Thoracic aorta (tissue), 2 donors: ENCODE data around the gene FCER1G. TPM values are rescaled to one million over a fixed set of nuclear protein-coding genes. Genes with fewer than 3 reads are reported as not detected.

Experiments
- ATAC-seq: fragments of 150-250 bp; one replicate; pipeline ENCODE4 v1.8.0; 2017; ENCODE audit warnings: low read depth; ENCODE audit not compliant: insufficient number of reproducible peaks, low FRiP score
- DNase-seq: peaks from one replicate; pipeline ENCODE4 v3.0.0-alpha.2; 2020; ENCODE audit warnings: low spot score
- H3K27ac ChIP-seq, 2 donors: fragments of 200-600 bp; sonication (generic); 1 replicate in 1 of 2; 2 replicates in 1 of 2; pipeline ENCODE4 v1.5.1; 2016; ENCODE audit warnings: mild to moderate bottlenecking in 2 of 2, moderate library complexity in 2 of 2
- H3K27me3 ChIP-seq: fragments of 200-600 bp; sonication (generic); replicated peaks from 2 replicates; pipeline ENCODE4 v1.6.0; 2016; ENCODE audit warnings: mild to moderate bottlenecking; ENCODE audit not compliant: insufficient read depth
- H3K36me3 ChIP-seq: fragments of 200-600 bp; sonication (generic); one replicate; pipeline ENCODE4 v1.5.1; 2016
- H3K4me1 ChIP-seq, 2 donors: fragments of 200-600 bp; sonication (generic); 1 replicate in 1 of 2; 2 replicates in 1 of 2; pipeline versions ENCODE4 v1.5.1 to v1.6.0; 2016; ENCODE audit warnings: low read depth in 2 of 2, mild to moderate bottlenecking in 1 of 2; ENCODE audit not compliant: control insufficient read depth in 1 of 2
- H3K4me3 ChIP-seq: fragments of 200-600 bp; sonication (generic); 2 replicates; pipeline ENCODE4 v1.5.1; 2016; ENCODE audit warnings: mild to moderate bottlenecking
- H3K9me3 ChIP-seq: fragments of 200-600 bp; sonication (generic); 2 replicates; pipeline ENCODE4 v1.5.1; 2016
- total RNA-seq, 2 donors: library from RNA; depleted of rRNA; stranded (reverse); fragments of >200 nt; gene quantifications; one replicate each; pipeline versions ENCODE4 v1.1.0 to v1.2.3, GENCODE V29; 2016
- TF ChIP-seq, protein P1 (sequence below): fragments of 200-600 bp; sonication (generic); IDR thresholded peaks from one replicate; pipeline ENCODE4 v1.5.1; 2019; ENCODE audit warnings: antibody characterized with exemption

Gene FCER1G
- total RNA-seq, 2 donors from 2014 or later: 82.9 to 101 TPM

GRCh38 chr1:161171191-161171590, 43.9 kb upstream of the FCER1G start:
- Histone ChIP-seq H3K27ac (no peak overlapping the region), H3K4me1 (peaks cover 11 to 35% of the 10 kb centered on the region in 2 donors), H3K36me3 (peaks cover 34% of the 10 kb centered on the region), H3K4me3 (no peak overlapping the region), H3K27me3 (no peaks in the 10 kb centered on the region), H3K9me3 (no peaks in the 10 kb centered on the region)
- DNase-seq (no peak), ATAC-seq (no peak)
- TF ChIP-seq, protein P1, sequence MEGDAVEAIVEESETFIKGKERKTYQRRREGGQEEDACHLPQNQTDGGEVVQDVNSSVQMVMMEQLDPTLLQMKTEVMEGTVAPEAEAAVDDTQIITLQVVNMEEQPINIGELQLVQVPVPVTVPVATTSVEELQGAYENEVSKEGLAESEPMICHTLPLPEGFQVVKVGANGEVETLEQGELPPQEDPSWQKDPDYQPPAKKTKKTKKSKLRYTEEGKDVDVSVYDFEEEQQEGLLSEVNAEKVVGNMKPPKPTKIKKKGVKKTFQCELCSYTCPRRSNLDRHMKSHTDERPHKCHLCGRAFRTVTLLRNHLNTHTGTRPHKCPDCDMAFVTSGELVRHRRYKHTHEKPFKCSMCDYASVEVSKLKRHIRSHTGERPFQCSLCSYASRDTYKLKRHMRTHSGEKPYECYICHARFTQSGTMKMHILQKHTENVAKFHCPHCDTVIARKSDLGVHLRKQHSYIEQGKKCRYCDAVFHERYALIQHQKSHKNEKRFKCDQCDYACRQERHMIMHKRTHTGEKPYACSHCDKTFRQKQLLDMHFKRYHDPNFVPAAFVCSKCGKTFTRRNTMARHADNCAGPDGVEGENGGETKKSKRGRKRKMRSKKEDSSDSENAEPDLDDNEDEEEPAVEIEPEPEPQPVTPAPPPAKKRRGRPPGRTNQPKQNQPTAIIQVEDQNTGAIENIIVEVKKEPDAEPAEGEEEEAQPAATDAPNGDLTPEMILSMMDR: no peak

DNA sequence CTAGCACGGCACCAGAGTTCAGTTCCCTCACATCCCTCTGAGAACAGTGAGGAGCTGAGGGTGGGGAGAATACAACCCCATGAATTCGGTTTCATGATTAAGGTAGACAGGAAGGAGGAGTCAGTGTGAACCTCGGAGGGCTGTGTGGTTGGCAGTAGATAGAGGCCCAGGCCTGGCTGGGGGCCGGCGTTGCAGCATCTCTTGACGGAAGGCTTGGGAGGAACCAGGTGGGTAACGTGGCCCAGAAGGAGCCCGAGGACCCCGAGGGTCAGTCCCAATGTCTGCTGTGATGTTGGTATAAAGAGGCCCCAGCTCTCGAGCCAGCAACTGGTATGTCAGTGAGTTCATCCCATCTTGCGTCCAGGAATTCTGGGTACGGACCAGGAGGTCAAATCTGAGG, 43.4 kb upstream of the FCER1G start:
- TF ChIP-seq, protein P1: no peak
- ATAC-seq (no peak), DNase-seq (no peak)
- Histone ChIP-seq H3K36me3 (peaks cover 34% of the 10 kb centered on the region), H3K27ac (no peak overlapping the region), H3K27me3 (no peaks in the 10 kb centered on the region), H3K9me3 (no peaks in the 10 kb centered on the region), H3K4me3 (no peak overlapping the region), H3K4me1 (peaks cover 14 to 39% of the 10 kb centered on the region in 2 donors)

DNA sequence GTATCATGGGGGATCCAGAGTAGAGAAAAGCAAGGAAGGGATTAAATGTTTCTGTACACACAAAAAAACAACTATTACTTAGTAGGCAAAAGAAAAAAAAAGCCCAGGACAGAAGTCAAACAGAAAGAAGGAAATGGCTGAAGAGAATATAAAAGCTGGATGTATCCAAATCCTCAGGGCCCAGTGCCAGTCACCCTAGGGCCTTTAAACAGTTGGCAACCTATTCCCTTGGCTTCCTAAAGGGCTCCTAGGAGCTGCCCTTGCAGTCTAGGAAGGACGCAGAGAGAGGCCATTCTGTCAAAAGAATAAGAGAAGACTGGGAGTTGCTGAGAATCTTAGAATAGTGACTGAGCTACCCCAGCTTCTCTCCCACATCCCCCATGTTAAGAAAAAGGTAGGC, 42.7 kb upstream of the FCER1G start:
- H3K4me1 ChIP-seq: peaks cover 8 to 33% of the 10 kb centered on the region in 2 donors
- ATAC-seq (no peak), DNase-seq (no peak)
- H3K9me3 ChIP-seq: no peaks in the 10 kb centered on the region
- H3K4me3 ChIP-seq: no peak overlapping the region
- H3K36me3 ChIP-seq: peaks cover 34% of the 10 kb centered on the region
- H3K27ac ChIP-seq: peak overlapping the region in 1 of 2 donors; percentile 6
- TF ChIP-seq, protein P1: no peak
- H3K27me3 ChIP-seq: no peaks in the 10 kb centered on the region

DNA sequence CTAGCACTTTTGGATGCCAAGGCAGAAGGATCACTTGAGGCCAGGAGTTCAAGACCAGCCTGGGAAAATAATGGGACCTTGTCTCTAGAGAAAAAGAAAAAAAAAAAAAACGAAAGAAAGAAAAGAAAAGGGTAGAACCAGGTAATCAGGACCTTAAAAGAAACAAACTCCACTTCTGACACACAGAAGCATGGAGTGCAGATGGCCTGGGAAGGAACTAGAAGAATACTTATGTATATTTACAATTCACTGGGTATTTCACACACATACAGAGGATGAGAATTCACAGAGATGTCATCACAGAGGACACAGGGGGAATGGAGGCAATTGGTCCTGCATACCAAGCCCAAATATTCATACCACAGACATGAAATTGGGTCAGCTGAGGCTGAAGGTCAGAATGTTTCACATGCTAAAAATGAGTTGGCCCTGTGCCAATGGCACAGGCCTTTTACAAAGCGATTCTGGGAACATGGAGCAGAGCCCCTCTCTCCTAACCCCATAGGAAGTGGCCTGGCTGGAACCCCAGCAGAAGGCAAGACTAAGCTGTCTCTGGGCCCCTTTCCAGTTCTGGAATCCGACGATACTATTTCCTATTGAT, 42.2 kb upstream of the FCER1G start:
- no peaks in the 10 kb centered on the region for H3K27me3 ChIP-seq
- no peak for ATAC-seq
- peaks cover 34% of the 10 kb centered on the region for H3K36me3 ChIP-seq
- TF ChIP-seq, protein P1: no peak
- H3K27ac ChIP-seq: peak overlapping the region; percentile 18 to 21
- no peaks in the 10 kb centered on the region for H3K9me3 ChIP-seq
- H3K4me3 ChIP-seq: no peak overlapping the region
- peaks cover 8 to 32% of the 10 kb centered on the region in 2 donors for H3K4me1 ChIP-seq
- DNase-seq: no peak

- no peak for ATAC-seq
- Histone ChIP-seq H3K9me3 (no peaks in the 10 kb centered on the region), H3K4me1 (peaks cover 8 to 34% of the 10 kb centered on the region in 2 donors), H3K27ac (no peak overlapping the region), H3K4me3 (no peak overlapping the region), H3K36me3 (peaks cover 34% of the 10 kb centered on the region), H3K27me3 (no peaks in the 10 kb centered on the region)
- DNase-seq: no peak
- TF ChIP-seq, protein P1: no peak
Measured at GRCh38 chr1:161173711-161174110, 41.4 kb upstream of the FCER1G start.
